GM12878 (cell line): ENCODE measurements around the gene EPHA1. TPM values are rescaled to one million over a fixed set of nuclear protein-coding genes. Genes with fewer than 3 reads are reported as not detected.

ENCODE experiments used
- ATAC-seq: fragments of 200-7000 bp; cut with Tn5 transposase; 3 replicates; pipeline ENCODE4 v1.9.1; 2020; ENCODE audit warnings: mild to moderate bottlenecking, moderate library complexity
- BruUV-seq: library from RNA; stranded (reverse); fragments of 400-500 nt; replicated peaks from 2 replicates; lab custom pipeline; 2021; lab: Mats Ljungman, UMichigan
- CTCF ChIA-PET: fragments of 300-600 bp; sonication (Branson Sonifier 250); formaldehyde crosslinking; extraction: SDS; loops from one replicate; lab custom pipeline; 2021; ENCODE audit warnings: inconsistent platforms; lab: Yijun Ruan, JAX
- POLR2A ChIA-PET: fragments of 350-600 bp; formaldehyde crosslinking; extraction: SDS; loops from one replicate; lab custom pipeline; 2021; ENCODE audit warnings: inconsistent platforms; lab: Charles Lee
- RAD21 ChIA-PET: fragments of 300-600 bp; sonication (Branson Sonifier 250); formaldehyde crosslinking; loops from one replicate; lab custom pipeline; 2023; ENCODE audit warnings: antibody characterized with exemption; ENCODE audit not compliant: unreplicated experiment; lab: Charles Lee
- SMC1A ChIA-PET: fragments of 300-600 bp; sonication (Branson Sonifier 250); formaldehyde crosslinking; loops from one replicate; lab custom pipeline; 2023; ENCODE audit not compliant: unreplicated experiment, uncharacterized antibody; lab: Charles Lee
- DNase-seq: peaks from one replicate; pipeline ENCODE4 v3.0.0-alpha.2; 2011; ENCODE audit warnings: low read depth, low spot score
- FAIRE-seq: peaks from 3 replicates; lab custom pipeline; 2011; peaks lifted over from hg19 to GRCh38; lab: Jason Lieb, UNC
- H2AFZ ChIP-seq: 2 replicates; pipeline ENCODE4 v1.6.0; 2011; ENCODE audit warnings: low read depth, low read length, control low read depth; ENCODE audit not compliant: control insufficient read depth
- H3K27ac ChIP-seq: 2 replicates; pipeline ENCODE4 v1.5.1; 2011; ENCODE audit warnings: control low read depth; ENCODE audit not compliant: control insufficient read depth, insufficient read depth
- H3K27me3 ChIP-seq, 2 experiments: replicated peaks in 1 of 2; 2 replicates each; pipeline versions ENCODE4 v1.6.0 to v1.6.1; 2011; ENCODE audit warnings: low read length in 1 of 2; ENCODE audit not compliant: control insufficient read depth in 2 of 2, insufficient read depth in 2 of 2
- H3K36me3 ChIP-seq, 2 experiments: 2 replicates each; pipeline ENCODE4 v1.5.1; 2011; ENCODE audit warnings: low read length in 1 of 2; ENCODE audit not compliant: control insufficient read depth in 2 of 2, insufficient read depth in 2 of 2
- H3K4me1 ChIP-seq: 2 replicates; pipeline ENCODE4 v1.6.1; 2011; ENCODE audit warnings: mild to moderate bottlenecking, low read length, moderate library complexity, mixed read lengths; ENCODE audit not compliant: control insufficient read depth, insufficient read depth
- H3K4me2 ChIP-seq: 2 replicates; pipeline ENCODE4 v1.6.0; 2011; ENCODE audit warnings: control low read depth; ENCODE audit not compliant: control insufficient read depth, insufficient read depth
- H3K4me3 ChIP-seq: fragments of 200-600 bp; sonication (generic); 2 replicates; pipeline ENCODE4 v1.5.1; 2016
- H3K79me2 ChIP-seq: 2 replicates; pipeline ENCODE4 v1.6.0; 2011; ENCODE audit warnings: low read length; ENCODE audit not compliant: control insufficient read depth, insufficient read depth
- H3K9ac ChIP-seq: 2 replicates; pipeline ENCODE4 v1.8.0; 2011; ENCODE audit warnings: low read length, control low read depth, mixed read lengths; ENCODE audit not compliant: control insufficient read depth, insufficient read depth
- H3K9me3 ChIP-seq: replicated peaks from 3 replicates; pipeline ENCODE4 v1.5.1; 2011; ENCODE audit warnings: mild to moderate bottlenecking, low read length; ENCODE audit not compliant: control insufficient read depth, insufficient read depth
- H4K20me1 ChIP-seq: 2 replicates; pipeline ENCODE4 v1.6.0; 2011; ENCODE audit not compliant: control insufficient read depth, insufficient read depth
- ETV6 ChIP-seq, 2 experiments: fragments of 450-650 bp in 1 of 2; IDR thresholded peaks in 1 of 2; conservative IDR thresholded peaks in 1 of 2; 2 replicates each; pipeline ENCODE4 v1.6.1; 2014; ENCODE audit warnings: antibody characterized with exemption in 1 of 2, borderline replicate concordance in 1 of 2, low read depth in 1 of 2, mild to moderate bottlenecking in 1 of 2, moderate library complexity in 1 of 2
- GABPA ChIP-seq: IDR thresholded peaks from 2 replicates; pipeline ENCODE4 v1.6.1; 2014; ENCODE audit warnings: antibody characterized with exemption, low read depth, mild to moderate bottlenecking, inconsistent platforms
- IRF3 ChIP-seq: fragments of 450-650 bp; IDR thresholded peaks from 2 replicates; pipeline ENCODE4 v1.6.1; 2014; ENCODE audit warnings: mild to moderate bottlenecking
- IRF4 ChIP-seq: IDR thresholded peaks from 2 replicates; pipeline ENCODE4 v1.6.1; 2011; ENCODE audit warnings: low read depth, low read length
- MLLT1 ChIP-seq: fragments of 450-650 bp; IDR thresholded peaks from 2 replicates; pipeline ENCODE4 v1.6.1; 2016; ENCODE audit warnings: mild to moderate bottlenecking
- PAX5 ChIP-seq: IDR thresholded peaks from 2 replicates; pipeline ENCODE4 v1.6.1; 2011; ENCODE audit warnings: low read depth, low read length, borderline replicate concordance
- PAX8 ChIP-seq: fragments of 450-650 bp; IDR thresholded peaks from 2 replicates; pipeline ENCODE4 v1.6.1; 2017; ENCODE audit warnings: mild to moderate bottlenecking, moderate library complexity
- POLR2A ChIP-seq: IDR thresholded peaks from 2 replicates; pipeline ENCODE4 v1.6.1; 2011; ENCODE audit warnings: low read depth, mild to moderate bottlenecking, low read length
- POLR2AphosphoS2 ChIP-seq: IDR thresholded peaks from 2 replicates; pipeline ENCODE4 v1.6.1; 2011; ENCODE audit warnings: low read depth, mild to moderate bottlenecking, low read length, improper control_type of control experiment, moderate library complexity
- PRDM15 ChIP-seq: fragments of 450-650 bp; formaldehyde crosslinking; IDR thresholded peaks from 2 replicates; pipeline ENCODE4 v1.4.0; 2020; ENCODE audit warnings: mild to moderate bottlenecking, moderate library complexity
- RUNX3 ChIP-seq: IDR thresholded peaks from 2 replicates; pipeline ENCODE4 v1.6.1; 2012; ENCODE audit warnings: low read length, inconsistent platforms
- SIN3A ChIP-seq: IDR thresholded peaks from 2 replicates; pipeline ENCODE4 v1.6.1; 2012; ENCODE audit warnings: low read depth, low read length, improper control_type of control experiment
- SIX5 ChIP-seq: IDR thresholded peaks from 2 replicates; pipeline ENCODE4 v1.6.1; 2011; ENCODE audit warnings: mild to moderate bottlenecking, low read depth, low read length, moderate library complexity; ENCODE audit not compliant: severe bottlenecking
- SREBF2 ChIP-seq: IDR thresholded peaks from 2 replicates; pipeline ENCODE4 v1.6.1; 2012; ENCODE audit warnings: mild to moderate bottlenecking, low read length
- STAT3 ChIP-seq: IDR thresholded peaks from 2 replicates; pipeline ENCODE4 v1.6.1; 2011; ENCODE audit warnings: low read depth, low read length, improper control_type of control experiment
- YY1 ChIP-seq: IDR thresholded peaks from 2 replicates; pipeline ENCODE4 v1.6.1; 2011; ENCODE audit warnings: low read depth, mild to moderate bottlenecking, low read length
- ZNF24 ChIP-seq: fragments of 450-650 bp; IDR thresholded peaks from 2 replicates; pipeline ENCODE4 v1.6.1; 2017; ENCODE audit warnings: antibody characterized with exemption, mild to moderate bottlenecking
- WGBS: methylation state at CpG from one replicate; pipeline ENCODE4 v1.1.6; 2016; ENCODE audit warnings: low lambda C conversion rate; ENCODE audit not compliant: insufficient replicate concordance, insufficient coverage; ENCODE audit errors: missing lambda C conversion rate; 5-methylcytosine and 5-hydroxymethylcytosine counted together
- in situ Hi-C: fragments of 300-500 bp; cut with MboI; formaldehyde crosslinking; loops from 9 replicates; pipeline ENCODE4 v1.14.3; 2018; ENCODE audit warnings: mixed read lengths
- intact Hi-C: fragments of 100-400 bp; cut with micrococcal nuclease; formaldehyde crosslinking; loops from one replicate; pipeline ENCODE4 v1.14.2; 2022; ENCODE audit not compliant: unreplicated experiment
- polyA plus RNA-seq, 11 experiments: library from polyadenylated mRNA; depleted of rRNA in 4 of 11; unstranded in 6 of 11; stranded (reverse) in 5 of 11; fragments of >200 nt; fragmentation: Nextera tagmentation in 4 of 11; fragmentation: Illumina TruSeq in 1 of 11; extraction: Ambion mirVana in 4 of 11; extraction: Trizol in 1 of 11; gene quantifications; 1 replicate in 1 of 11; 2 replicates in 10 of 11; pipeline versions ENCODE4 v1.2.1 to v1.2.3, GENCODE V29; 2011 to 2016; ENCODE audit warnings: inconsistent platforms in 2 of 11, missing spikeins in 2 of 11, low read depth in 1 of 11
- total RNA-seq, 4 experiments: library from RNA; depleted of rRNA in 3 of 4; stranded (reverse); fragments of >200 nt in 3 of 4; fragmentation: Illumina TruSeq in 1 of 4; extraction: Trizol in 1 of 4; gene quantifications; 2 replicates each; pipeline versions ENCODE4 v1.2.1 to v1.2.3, GENCODE V29; 2013 to 2021
- TF ChIP-seq, protein P1 (sequence below): fragments of 450-650 bp; conservative IDR thresholded peaks from 2 replicates; pipeline ENCODE4 v1.6.1; 2017; ENCODE audit warnings: mild to moderate bottlenecking, moderate library complexity

The EPHA1 gene
- total and polyA plus RNA-seq, 10 of the 15 experiments (the other 5 are each of a cell fraction or from before 2014, with no cell fraction given) = 0.11 to 0.35 (median 0.24) TPM; not detected in 6

DNA sequence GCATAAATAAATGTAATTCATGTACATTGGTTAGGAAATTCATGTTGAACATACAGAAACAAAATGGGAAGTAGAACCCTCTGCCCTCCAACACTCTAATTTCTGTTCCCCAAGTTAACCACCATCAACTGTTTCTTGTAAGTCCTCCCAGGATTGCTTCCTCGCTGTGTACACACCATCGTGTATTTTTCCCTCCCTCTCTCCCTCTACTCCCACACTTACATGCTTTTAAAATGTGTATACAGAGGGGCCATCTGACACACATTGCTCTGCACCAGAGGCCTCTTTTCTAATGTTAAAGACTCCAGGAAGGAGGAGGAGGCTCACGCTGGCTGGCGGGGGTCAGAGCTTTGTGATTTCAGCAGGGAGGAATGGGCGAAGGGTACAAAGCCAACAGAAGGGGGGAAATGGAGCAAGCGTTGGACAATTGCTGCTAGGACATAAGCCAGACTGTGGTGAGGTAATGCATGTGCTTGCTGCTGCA, 1.9 kb upstream of the EPHA1 start:
- H3K36me3 ChIP-seq = no peaks in the 10 kb centered on the region
- SMC1A ChIA-PET = no interaction called here
- H3K4me1 ChIP-seq = peaks cover 3% of the 10 kb centered on the region
- no peaks in the 10 kb centered on the region for H3K9me3 ChIP-seq
- POLR2A ChIA-PET = no interaction called here
- no peak overlapping the region for H2AFZ ChIP-seq
- H3K27me3 ChIP-seq = 0 out of 4 replicates have a peak, but pooled peaks cover 0 to 4% of the 10 kb centered on the region in 2 experiments
- H3K9ac ChIP-seq = no peak overlapping the region
- BruUV-seq = no TSS peak
- CTCF ChIA-PET = interaction anchor here (0.9 kb wide), 1 partner anchor 30 kb away, joined by 5 read pairs; no protein-coding TSS in a partner anchor
- DNase-seq (no peak), FAIRE-seq (no peak), ATAC-seq (no peak)
- no peak overlapping the region for H3K4me2 ChIP-seq
- intact Hi-C loops (loop anchor here (10.0 kb wide), 1 partner anchor 406 kb away; no protein-coding TSS in a partner anchor), in situ Hi-C loops (loop anchor here (10.0 kb wide), 1 partner anchor 396 kb away; no protein-coding TSS in a partner anchor)
- RAD21 ChIA-PET = no interaction called here
- no peak overlapping the region for H3K27ac ChIP-seq
- no peaks in the 10 kb centered on the region for H3K79me2 ChIP-seq
- no peaks in the 10 kb centered on the region for H4K20me1 ChIP-seq
- WGBS = 7% methylated on average over 6 of the region's 6 CpGs
- H3K4me3 ChIP-seq = no peak overlapping the region
- TF ChIP-seq ETV6 (conservative IDR thresholded peaks at IDR 0.05 in 1 of 2, IDR thresholded peaks at IDR 0.05 in 1 of 2; ENCODE audit: borderline replicate concordance in 1 of 2, low read depth in 1 of 2) (no peak), PRDM15 (CRISPR knock-in tag) (no peak), PAX5 (no peak), MLLT1 (no peak), POLR2AphosphoS2 (no peak), ZNF24 (no peak), SIN3A (no peak), POLR2A (no peak), IRF4 (no peak), PAX8 (no peak), IRF3 (no peak), RUNX3 (no peak), SREBF2 (no peak), GABPA (no peak), YY1 (no peak), SIX5 (no peak), STAT3 (no peak)
- TF ChIP-seq, protein P1, sequence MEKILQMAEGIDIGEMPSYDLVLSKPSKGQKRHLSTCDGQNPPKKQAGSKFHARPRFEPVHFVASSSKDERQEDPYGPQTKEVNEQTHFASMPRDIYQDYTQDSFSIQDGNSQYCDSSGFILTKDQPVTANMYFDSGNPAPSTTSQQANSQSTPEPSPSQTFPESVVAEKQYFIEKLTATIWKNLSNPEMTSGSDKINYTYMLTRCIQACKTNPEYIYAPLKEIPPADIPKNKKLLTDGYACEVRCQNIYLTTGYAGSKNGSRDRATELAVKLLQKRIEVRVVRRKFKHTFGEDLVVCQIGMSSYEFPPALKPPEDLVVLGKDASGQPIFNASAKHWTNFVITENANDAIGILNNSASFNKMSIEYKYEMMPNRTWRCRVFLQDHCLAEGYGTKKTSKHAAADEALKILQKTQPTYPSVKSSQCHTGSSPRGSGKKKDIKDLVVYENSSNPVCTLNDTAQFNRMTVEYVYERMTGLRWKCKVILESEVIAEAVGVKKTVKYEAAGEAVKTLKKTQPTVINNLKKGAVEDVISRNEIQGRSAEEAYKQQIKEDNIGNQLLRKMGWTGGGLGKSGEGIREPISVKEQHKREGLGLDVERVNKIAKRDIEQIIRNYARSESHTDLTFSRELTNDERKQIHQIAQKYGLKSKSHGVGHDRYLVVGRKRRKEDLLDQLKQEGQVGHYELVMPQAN = no peak
